ENCODE results near the gene CLDN16.

Gene CLDN16
- total RNA-seq = 0 to 0.54 (median 0) reads per million in 4 experiments

GRCh38 chr3:190387578-190388213, at the start of gene CLDN16:
Gene CLDN16 (plus strand): TSS chr3:190388163. CDS start chr3:190388330, 167 bp downstream.
- no peak for DNase-seq

- no peak for DNase-seq
Measured at GRCh38 chr3:190338717-190339116, 49.2 kb upstream of the CLDN16 start.

- no peak for DNase-seq
Measured at GRCh38 chr3:190339130-190339529, 48.8 kb upstream of the CLDN16 start.

GRCh38 chr3:190340071-190340470, 47.9 kb upstream of the CLDN16 start:
- DNase-seq = no peak

GRCh38 chr3:190345027-190345821, 42.7 kb upstream of the CLDN16 start:
- DNase-seq = no peak

- DNase-seq = no peak
Measured at GRCh38 chr3:190345878-190346277, 42.1 kb upstream of the CLDN16 start.

- no peak for DNase-seq
Measured at GRCh38 chr3:190346541-190346940, 41.4 kb upstream of the CLDN16 start.

GRCh38 chr3:190352861-190353457, 35.0 kb upstream of the CLDN16 start:
- DNase-seq = no peak

- no peak for DNase-seq
Measured at GRCh38 chr3:190356246-190356645, 31.7 kb upstream of the CLDN16 start.

- no peak for DNase-seq
Measured at GRCh38 chr3:190357468-190357867, 30.5 kb upstream of the CLDN16 start.

GRCh38 chr3:190359813-190360212, 28.1 kb upstream of the CLDN16 start:
- no peak for DNase-seq

- DNase-seq = no peak
Measured at GRCh38 chr3:190360228-190360627, 27.7 kb upstream of the CLDN16 start.

- DNase-seq = no peak
Measured at GRCh38 chr3:190361791-190362190, 26.2 kb upstream of the CLDN16 start.

GRCh38 chr3:190362258-190362657, 25.7 kb upstream of the CLDN16 start:
- DNase-seq = no peak

GRCh38 chr3:190366133-190366532, 21.8 kb upstream of the CLDN16 start:
- no peak for DNase-seq

GRCh38 chr3:190368881-190369280, 19.1 kb upstream of the CLDN16 start:
- no peak for DNase-seq

- no peak for DNase-seq
Measured at GRCh38 chr3:190369668-190370295, 18.2 kb upstream of the CLDN16 start.

- DNase-seq = no peak
Measured at GRCh38 chr3:190370369-190370768, 17.6 kb upstream of the CLDN16 start.

- no peak for DNase-seq
Measured at GRCh38 chr3:190371152-190371551, 16.8 kb upstream of the CLDN16 start.

- no peak for DNase-seq
Measured at GRCh38 chr3:190375246-190375645, 12.7 kb upstream of the CLDN16 start.

GRCh38 chr3:190375671-190376070, 12.3 kb upstream of the CLDN16 start:
- no peak for DNase-seq

GRCh38 chr3:190378240-190378891, 9.6 kb upstream of the CLDN16 start:
- no peak for DNase-seq

GRCh38 chr3:190380184-190380583, 7.8 kb upstream of the CLDN16 start:
- no peak for DNase-seq

Measured in effector CD8-positive, alpha-beta T cell (primary cell).